Measurements from ENCODE around the gene IKZF2. TPM values are rescaled to one million over a fixed set of nuclear protein-coding genes. Genes with fewer than 3 reads are reported as not detected.
A peak's percentile ranks its signal among the peaks of the same experiment; 100 is the strongest.

IKZF2 gene
- total and polyA plus RNA-seq, 4 donors = 1.3 to 51.4 (median 7.3) TPM

DNA sequence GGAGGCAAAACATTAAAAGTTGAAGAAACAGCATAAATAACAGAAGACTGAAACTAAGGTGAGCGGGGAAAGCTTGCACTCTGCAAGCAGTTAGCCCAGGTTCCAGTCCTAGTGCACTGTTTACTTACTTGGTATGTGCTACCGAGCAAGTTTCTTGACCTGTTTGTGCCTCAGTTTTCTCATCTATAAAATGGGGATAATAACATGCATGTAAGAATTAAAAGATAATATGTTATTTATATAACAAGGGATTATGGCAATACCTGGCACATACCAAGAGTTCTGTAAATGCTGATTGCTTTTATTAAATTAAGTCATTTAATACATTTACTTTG, 37.1 kb upstream of the IKZF2 start:
- Histone ChIP-seq H3K27ac (ENCODE audit: low read depth in 1 of 2, low read length in 1 of 2) (no peak overlapping the region), H3K4me1 (ENCODE audit: control insufficient read depth in 5 of 5, insufficient read depth in 5 of 5, low read length in 5 of 5) (no peaks in the 10 kb centered on the region), H3K4me3 (no peak overlapping the region), H3K36me3 (ENCODE audit: control insufficient read depth in 4 of 4, insufficient read depth in 4 of 4, low read length in 4 of 4) (no peaks in the 10 kb centered on the region), H3K27me3 (ENCODE audit: control insufficient read depth in 3 of 3, insufficient read depth in 3 of 3, low read length in 2 of 3) (no peaks in the 10 kb centered on the region), H3K9ac (ENCODE audit: insufficient read depth in 1 of 2, low read length in 2 of 2) (no peak overlapping the region), H3K9me3 (ENCODE audit: control insufficient read depth in 4 of 4, insufficient read depth in 3 of 4, low read length in 3 of 4) (no peaks in the 10 kb centered on the region)
- WGBS, 2 donors = 56 to 82% methylated on average over 2 of the region's 2 CpGs
- DNase-seq (no peak), ATAC-seq (ENCODE audit: insufficient read depth, low FRiP score) (no peak)
- TF ChIP-seq, protein P1, sequence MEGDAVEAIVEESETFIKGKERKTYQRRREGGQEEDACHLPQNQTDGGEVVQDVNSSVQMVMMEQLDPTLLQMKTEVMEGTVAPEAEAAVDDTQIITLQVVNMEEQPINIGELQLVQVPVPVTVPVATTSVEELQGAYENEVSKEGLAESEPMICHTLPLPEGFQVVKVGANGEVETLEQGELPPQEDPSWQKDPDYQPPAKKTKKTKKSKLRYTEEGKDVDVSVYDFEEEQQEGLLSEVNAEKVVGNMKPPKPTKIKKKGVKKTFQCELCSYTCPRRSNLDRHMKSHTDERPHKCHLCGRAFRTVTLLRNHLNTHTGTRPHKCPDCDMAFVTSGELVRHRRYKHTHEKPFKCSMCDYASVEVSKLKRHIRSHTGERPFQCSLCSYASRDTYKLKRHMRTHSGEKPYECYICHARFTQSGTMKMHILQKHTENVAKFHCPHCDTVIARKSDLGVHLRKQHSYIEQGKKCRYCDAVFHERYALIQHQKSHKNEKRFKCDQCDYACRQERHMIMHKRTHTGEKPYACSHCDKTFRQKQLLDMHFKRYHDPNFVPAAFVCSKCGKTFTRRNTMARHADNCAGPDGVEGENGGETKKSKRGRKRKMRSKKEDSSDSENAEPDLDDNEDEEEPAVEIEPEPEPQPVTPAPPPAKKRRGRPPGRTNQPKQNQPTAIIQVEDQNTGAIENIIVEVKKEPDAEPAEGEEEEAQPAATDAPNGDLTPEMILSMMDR (IDR thresholded peaks at IDR 0.05; ENCODE audit: control extremely low read depth, extremely low read depth) = no peak

GRCh38 chr2:213187833-213188532, 36.6 kb upstream of the IKZF2 start:
- Histone ChIP-seq H3K27ac (ENCODE audit: low read depth in 1 of 2, low read length in 1 of 2) (no peak overlapping the region), H3K36me3 (ENCODE audit: control insufficient read depth in 4 of 4, insufficient read depth in 4 of 4, low read length in 4 of 4) (no peaks in the 10 kb centered on the region), H3K4me3 (no peak overlapping the region), H3K27me3 (ENCODE audit: control insufficient read depth in 3 of 3, insufficient read depth in 3 of 3, low read length in 2 of 3) (no peaks in the 10 kb centered on the region), H3K9ac (ENCODE audit: insufficient read depth in 1 of 2, low read length in 2 of 2) (no peak overlapping the region), H3K4me1 (ENCODE audit: control insufficient read depth in 5 of 5, insufficient read depth in 5 of 5, low read length in 5 of 5) (no peaks in the 10 kb centered on the region), H3K9me3 (ENCODE audit: control insufficient read depth in 4 of 4, insufficient read depth in 3 of 4, low read length in 3 of 4) (no peaks in the 10 kb centered on the region)
- TF ChIP-seq, protein P1 (IDR thresholded peaks at IDR 0.05; ENCODE audit: control extremely low read depth, extremely low read depth) = no peak
- WGBS, 2 donors = 45 to 72% methylated on average over 5 of the region's 5 CpGs
- DNase-seq (peak; percentile 59 to 74 (median 60)), ATAC-seq (ENCODE audit: insufficient read depth, low FRiP score) (peak; percentile 87)

GRCh38 chr2:213187386-213187785, 36.0 kb upstream of the IKZF2 start:
- Histone ChIP-seq H3K9ac (ENCODE audit: insufficient read depth in 1 of 2, low read length in 2 of 2) (no peak overlapping the region), H3K36me3 (ENCODE audit: control insufficient read depth in 4 of 4, insufficient read depth in 4 of 4, low read length in 4 of 4) (no peaks in the 10 kb centered on the region), H3K27me3 (ENCODE audit: control insufficient read depth in 3 of 3, insufficient read depth in 3 of 3, low read length in 2 of 3) (no peaks in the 10 kb centered on the region), H3K4me3 (no peak overlapping the region), H3K27ac (ENCODE audit: low read depth in 1 of 2, low read length in 1 of 2) (no peak overlapping the region), H3K9me3 (ENCODE audit: control insufficient read depth in 4 of 4, insufficient read depth in 3 of 4, low read length in 3 of 4) (no peaks in the 10 kb centered on the region), H3K4me1 (ENCODE audit: control insufficient read depth in 5 of 5, insufficient read depth in 5 of 5, low read length in 5 of 5) (no peaks in the 10 kb centered on the region)
- no peak for ATAC-seq (ENCODE audit: insufficient read depth, low FRiP score)
- DNase-seq = no peak
- TF ChIP-seq, protein P1 (IDR thresholded peaks at IDR 0.05; ENCODE audit: control extremely low read depth, extremely low read depth) = no peak
- 62 to 79% methylated on average over 3 of the region's 3 CpGs for WGBS, 2 donors

Measured in lung (tissue), 12 donors.